GM19351 (cell line): Measurements from ENCODE around the gene CHID1.

Source experiments
- ATAC-seq: cut with Tn5 transposase; IDR thresholded peaks from one replicate; pipeline ENCODE4 v1.9.1; 2021; ENCODE audit warnings: mild to moderate bottlenecking, moderate library complexity; ENCODE audit not compliant: unreplicated experiment

CHID1 gene

DNA sequence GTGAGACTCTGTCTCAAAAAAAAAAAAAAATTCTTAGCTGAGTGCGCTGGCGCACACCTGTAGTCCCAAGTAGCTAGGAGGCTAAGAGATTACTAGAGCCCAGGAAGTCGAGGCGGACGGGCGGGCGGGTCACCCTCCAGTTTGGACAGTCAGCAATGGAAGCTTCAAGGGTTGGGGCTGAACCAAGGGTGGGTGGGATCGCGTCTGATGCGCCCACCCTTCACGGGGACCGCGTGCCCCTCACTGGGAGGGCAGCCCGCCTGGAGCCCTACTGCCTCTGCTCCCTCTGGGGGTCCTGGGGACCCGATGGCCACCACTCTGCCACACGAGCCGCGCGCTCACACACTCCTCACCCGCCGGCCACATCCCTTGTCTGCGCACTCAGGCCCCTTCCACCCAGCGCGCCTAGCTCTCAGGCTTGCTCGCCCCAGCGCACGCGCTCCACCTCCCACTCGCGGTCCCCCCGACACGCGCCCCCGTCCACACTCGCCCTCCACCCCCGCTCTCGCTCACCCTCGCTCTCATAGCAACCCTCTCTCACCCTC lies 494 bp downstream of the CHID1 start:
- ATAC-seq = peak; percentile 21

DNA sequence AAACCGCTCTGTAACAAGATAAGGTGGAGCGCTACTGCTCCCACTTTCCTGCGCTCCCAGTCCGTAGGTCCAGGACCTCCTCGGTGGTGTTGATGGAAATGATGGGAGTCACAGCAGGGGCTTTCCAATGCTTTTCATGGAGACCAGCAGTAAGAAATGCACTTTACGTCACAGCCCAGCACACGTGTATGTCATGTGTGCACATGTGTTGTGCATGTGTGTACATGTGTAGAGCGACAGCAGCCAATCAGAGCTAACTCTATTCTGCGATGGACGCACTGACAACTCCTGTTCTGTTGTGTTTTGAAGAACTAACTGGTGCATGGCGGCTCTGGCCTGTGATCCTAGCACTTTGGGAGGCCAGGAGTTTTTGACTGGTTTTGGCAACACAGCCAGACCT lies 1.2 kb downstream of the CHID1 start:
- no peak for ATAC-seq

DNA sequence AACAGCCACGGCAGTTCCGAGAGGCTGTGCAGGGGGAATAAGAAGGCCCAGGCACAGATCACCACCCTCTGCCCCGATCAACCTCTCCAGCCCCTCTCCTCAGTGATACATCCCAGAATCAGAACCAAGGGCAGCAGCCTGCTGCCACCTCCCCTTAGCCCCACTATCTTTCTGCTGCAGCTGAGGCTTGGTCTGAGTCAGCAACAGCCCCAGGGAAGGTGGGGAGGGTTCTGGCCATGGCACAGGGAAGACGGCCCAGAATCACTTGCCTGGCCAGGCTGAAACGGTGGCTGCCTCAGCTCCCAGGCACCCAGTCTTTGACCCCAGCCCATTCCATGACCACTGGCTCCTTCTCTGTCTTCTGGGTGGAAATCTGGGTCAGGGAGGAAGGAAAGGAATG lies 2.3 kb downstream of the CHID1 start:
- no peak for ATAC-seq

DNA sequence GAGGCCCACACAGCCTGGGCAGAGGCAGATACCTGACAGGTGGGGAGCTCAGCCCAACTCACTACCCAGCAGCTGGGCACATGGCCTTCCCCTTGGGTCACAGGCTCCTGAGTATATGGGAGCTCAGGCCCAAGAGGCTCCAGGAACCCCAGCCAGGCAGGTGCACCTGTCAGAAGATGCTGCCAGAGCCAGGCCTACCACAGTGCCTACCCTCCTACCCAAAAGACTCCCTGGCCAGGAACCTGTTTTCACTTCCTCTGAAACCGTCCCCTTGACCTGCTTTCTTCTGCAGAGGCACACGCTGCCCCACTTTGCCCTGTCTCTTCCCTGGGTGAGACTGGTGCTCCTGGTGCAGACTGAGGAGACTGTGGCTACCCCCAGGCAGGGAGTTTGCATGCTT lies 2.9 kb downstream of the CHID1 start:
- ATAC-seq = no peak

DNA sequence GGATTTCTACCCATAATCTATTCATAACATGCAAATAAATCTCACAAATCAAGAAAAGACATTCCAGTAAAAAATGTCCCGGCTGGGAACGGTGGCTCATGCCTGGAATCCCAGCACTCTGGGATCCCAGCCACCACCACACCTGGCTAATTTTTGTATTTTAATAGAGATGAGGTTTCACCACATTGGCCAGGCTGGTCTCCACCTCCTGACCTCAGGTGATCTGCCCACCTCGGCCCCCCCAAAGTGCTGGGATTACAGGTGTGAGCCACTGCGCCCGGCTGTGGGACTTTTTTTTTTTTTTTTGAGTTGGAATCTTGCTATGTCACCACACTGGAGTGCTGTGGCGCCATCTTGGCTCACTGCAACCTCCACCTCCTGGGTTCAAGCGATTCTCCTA lies 4.7 kb downstream of the CHID1 start:
- no peak for ATAC-seq

DNA sequence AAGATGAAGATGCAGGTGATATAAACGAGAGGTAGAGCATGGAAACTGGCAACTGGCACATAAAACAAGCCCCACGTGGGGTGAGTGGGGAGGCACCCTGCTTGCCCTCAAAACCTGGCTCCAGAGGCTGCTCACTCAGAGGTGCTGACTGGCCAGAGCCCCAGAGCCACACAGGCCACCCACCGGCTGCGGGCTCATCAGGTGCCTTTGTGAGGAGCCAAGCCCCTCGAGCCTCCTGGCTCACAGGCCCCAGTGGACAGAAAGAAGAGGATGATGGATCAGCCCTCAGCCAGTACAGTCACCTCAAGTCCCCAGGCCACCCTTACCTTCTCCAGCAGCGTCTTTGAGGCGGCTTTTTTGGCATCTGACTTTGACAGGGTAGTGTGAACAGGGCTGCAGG lies 6.2 kb downstream of the CHID1 start:
- no peak for ATAC-seq

DNA sequence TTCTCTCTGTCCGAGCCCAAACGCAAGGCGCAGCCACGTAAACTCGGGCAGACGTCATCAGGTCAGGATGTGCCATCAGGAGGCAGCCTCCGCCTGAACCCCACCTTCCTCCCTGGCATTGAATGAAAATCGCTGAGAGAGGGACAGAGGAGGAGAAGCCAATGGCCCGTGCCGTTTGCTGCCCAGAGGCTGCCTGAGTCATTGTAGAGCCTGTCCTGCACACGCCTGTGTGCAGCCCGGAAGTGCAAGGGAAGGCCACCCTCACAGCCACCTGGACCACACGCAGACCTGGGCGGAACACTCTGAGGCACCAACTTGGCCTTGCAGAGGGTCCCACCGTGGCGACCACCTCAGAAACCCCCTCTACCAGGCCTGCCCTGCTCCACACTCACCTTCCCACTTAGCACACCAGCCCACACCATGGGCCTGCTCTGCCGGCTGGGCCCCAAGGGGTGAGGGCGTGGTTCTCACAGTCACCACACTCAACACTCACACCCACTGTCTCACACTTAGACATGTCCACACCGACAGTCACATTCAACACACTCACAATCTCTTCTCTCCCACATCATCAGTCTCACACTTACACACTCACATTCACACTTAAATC lies 9.1 kb downstream of the CHID1 start:
- ATAC-seq = no peak

DNA sequence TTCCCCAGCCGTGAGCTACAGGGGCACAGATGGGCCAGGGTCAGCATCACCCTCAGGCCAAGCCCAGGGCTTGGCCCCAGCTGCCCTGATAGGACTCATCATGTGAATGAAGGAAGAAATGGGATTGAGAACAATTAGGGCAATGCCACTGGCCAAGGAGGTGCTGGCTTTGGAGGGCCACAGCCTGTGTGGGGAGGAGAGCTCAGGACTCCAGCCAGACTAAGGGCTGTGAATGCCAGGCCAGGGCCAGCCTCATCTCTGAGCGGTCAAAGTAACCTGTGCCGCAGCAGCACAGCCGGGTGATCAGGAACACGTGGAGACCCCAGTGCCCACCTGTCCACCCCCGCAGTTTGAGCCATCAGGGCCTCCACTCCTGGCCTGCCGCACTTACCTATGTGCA lies 10.1 kb downstream of the CHID1 start:
- no peak for ATAC-seq

DNA sequence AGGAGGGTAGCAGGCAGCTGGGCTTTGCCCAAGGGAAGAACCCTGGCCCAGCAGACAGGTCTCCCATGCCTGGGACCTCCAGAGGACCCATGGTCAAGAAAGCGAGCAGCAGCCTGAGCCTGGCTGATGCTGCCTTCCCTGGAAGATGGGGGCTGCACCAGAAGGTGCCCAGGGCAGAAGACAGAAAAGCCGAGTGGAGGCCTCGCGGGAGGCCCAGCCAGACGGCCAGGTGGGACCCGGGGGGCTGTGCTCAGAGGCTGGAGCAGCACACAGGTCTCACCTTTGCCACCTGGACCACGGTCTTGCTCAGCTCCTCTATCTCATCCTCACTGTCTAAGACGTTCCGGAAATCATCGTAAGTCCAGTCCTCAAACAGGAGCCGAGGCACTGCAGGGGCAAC lies 10.9 kb downstream of the CHID1 start:
- no peak for ATAC-seq

DNA sequence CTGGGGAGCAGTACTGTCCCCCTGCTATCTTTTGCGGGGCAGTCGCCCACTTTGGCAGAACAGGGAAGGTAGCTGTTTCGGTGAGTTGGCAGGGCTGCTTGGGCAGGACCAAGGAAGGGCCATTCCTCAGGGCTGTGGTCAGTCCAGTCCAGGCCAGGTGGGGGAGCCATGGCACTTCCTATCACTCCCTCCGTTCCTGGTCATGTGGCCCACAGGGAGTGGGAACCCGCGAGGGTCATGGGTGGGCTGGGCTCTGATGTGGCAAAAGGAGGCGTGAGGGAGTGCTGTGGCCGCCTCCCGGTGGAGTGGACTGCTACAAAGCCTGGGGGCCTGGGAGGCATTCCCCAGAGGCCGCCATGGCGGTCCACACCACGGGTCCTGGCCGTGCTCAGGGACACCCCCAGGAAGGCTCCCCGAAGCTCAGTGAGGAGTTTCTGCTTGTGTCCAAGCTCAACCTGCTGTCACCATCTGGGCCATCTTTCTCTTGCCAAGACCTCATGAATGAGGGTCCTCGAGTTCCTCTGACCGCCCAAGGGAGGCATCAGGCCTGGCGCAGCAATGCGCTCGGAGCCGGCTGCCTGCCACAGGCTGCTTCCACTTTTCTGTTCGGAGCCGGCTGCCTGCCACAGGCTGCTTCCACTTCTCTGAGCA lies 11.9 kb downstream of the CHID1 start:
- no peak for ATAC-seq

DNA sequence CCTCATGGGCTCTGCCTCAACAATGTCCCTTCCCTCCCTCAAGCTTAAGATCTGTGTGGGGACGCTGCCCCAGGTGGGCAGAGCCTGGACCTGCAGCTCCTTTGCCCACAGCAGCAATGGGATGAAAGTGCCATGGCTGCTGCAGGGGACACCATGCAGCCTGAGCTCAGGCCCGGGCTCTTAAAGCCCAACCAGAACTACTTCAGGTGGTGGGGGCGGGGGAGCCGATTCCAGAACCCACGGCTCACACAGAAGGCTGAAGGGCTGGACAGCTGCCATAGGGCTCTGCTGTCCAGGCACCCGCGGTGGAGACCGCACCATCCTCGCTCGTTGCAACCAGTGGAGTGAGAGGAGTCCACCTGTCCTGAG lies 12.5 kb downstream of the CHID1 start:
- no peak for ATAC-seq

DNA sequence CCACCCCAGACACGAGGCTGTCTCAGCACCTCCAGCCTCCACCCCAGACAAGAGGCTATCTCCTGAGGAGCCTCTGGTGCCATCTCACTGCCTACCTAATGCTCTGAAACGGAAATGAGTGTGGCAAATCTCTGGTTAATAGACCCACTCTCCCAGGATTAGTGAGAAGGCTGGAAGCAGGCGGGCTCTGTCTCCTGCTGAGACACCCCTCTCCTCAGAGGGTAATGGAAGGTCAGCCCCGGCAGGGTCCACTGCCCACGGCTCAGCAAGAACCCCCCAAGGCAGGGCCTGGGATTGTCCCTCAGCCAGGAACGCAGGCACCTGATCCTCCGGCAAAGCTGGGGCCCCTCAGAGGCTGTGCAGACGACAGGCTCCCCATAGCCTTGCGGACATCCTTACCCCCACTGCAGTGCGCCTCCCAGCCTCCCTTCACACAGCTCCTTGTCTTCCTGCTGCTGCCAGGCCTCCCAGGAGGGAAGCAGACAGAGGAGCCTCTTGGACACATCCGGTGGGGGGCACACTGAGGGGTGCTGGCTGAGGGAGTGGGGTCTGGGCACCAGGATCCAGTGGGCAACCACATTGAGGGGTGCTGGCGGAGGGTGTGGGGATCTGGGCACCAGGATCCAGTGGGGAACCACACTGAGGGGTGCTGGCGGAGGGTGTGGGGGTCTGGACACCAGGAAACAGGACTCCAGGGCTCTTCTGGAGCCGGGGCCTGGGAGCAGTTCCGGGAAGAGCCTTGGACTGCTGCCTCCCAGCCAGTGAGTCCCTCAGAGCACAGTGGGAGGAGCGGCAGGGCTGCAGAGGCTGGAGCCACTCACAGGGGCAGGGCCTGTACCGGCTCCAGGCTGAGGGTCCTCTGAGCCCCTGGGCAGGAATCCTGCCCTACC lies 13.1 kb downstream of the CHID1 start:
- ATAC-seq = no peak

DNA sequence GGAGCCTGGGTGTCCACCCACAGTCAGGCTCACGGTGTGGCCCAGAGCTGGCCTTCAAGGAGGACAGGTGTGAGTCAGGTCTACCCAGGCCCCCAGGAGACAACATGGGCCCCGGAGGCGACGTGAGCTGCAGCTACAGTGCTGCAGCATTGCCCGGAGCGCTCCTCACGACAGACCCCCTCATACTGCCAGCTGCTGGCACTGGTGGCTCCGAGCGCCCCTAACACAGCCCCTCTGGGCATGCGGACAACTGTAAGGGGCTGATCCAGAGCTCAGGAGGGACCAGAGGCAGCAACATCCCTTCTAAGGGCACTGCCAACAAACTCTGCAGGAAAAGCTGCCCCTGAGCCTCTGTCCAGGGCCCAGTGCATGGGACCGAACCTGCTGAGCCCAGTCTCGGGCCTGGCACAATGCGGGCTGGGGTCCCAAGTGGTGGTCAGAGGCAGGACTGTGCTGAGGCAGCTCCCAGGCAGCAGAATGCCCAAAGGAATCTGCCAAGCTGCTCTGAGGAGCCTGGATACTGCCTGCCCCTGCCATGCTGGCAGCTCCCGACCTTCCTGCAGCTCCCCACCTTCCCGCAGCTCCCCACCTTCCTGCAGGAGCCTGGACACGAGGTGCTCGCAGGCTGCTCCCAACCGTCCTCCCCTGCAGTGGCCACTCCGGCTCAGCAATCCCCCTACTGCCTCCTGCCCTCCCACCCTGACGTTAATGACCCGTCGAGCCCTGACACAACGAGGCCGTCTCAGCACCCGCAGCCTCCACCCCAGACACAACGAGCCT lies 15.1 kb downstream of the CHID1 start:
- no peak for ATAC-seq

DNA sequence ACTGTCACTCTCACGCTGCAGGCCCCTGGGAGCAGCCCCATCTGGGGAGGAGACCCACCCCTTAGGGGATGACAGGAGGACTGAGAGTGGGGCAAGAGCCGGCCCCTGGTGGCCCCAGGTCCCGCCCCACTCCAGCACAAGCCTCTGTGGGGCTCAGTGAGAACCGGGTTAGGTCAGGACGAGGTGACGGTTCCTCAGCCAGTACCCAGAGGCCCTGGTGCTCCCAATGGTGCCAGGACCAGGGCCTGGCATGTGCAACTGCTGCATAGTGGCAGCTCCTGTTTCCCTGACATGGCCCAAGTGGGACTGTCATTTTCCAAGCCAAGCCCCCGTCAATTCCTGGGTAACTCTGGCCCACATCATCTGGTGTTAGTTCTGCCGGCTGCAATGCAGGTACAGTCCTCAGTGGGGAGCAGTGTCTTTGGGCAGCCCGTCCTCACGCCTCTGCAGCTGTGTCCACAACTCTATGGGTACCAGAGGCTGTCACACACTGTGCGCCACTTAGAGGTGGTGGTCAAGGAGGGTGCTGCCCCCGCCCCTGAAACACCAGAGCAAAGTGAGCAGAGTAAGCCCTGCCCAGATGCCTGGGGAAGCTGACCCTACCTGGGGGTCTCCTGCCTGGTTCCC lies 15.9 kb downstream of the CHID1 start:
- ATAC-seq = no peak

DNA sequence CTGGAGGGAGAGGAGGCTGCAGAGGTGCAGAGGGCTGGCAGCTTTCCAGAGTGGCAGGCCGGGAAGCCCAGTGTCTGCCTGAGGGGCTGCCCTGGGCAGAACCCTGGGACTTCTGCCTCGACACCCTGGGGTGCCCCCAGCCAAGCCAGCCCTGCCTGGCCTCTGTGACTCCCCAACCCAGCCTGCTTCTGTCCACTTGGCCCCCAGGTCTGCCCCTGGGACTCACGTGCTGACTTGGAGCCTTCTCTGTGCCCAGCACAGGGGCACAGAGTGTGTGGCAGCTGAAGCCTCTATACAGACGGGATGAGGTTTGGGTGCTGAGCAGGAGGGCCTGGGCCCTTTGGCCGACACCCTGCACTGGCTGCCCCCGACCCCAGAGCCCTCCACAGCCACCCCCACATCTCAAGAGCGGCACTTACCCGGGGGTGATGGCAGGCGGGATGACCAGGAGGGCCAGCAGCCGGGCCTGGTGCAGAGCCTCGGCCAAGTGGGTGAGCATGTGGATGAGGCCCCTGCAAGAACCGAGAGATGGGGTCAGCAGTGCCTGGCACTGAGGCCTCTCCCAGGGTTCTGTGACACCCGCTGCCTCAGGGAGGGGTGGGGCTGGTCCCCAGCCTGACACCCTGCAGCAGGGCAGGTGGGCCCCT lies 17.5 kb downstream of the CHID1 start:
- no peak for ATAC-seq

DNA sequence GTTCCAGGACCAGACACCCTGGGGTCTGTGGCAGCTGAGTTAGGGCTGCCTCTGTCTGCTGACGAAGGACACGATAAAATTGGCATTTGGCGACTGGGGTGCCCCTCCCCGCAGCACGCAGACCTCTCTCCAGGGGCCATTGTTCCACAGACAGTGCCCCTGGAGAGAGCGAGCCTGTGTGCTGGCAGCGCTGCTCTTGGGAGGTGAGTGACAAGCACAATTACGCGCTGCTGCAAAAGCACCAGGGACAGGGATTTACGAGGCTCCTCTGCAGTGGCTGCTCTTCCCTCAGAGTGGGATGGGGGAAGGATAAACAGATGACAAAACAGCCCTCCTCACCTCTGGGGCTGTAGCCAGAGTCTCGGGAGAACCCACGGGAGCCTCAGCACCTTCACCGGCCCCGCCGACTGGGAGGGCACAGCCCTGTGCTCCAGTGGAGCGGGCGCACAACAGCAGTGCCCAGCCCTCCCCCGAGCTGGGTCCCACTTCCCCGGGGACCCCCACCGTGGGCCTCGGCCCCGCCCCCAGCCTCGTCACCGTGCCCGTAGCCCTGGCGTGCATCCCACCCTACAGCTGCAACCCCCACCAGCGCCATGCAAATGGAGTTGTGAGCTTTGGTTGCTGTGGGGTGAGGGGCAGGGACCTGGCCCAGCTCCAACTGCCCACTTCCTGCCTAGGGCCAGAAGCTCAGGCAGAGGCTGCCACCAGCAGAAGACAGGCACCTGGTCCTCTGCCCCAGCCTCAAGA lies 19.6 kb downstream of the CHID1 start:
- ATAC-seq = no peak

DNA sequence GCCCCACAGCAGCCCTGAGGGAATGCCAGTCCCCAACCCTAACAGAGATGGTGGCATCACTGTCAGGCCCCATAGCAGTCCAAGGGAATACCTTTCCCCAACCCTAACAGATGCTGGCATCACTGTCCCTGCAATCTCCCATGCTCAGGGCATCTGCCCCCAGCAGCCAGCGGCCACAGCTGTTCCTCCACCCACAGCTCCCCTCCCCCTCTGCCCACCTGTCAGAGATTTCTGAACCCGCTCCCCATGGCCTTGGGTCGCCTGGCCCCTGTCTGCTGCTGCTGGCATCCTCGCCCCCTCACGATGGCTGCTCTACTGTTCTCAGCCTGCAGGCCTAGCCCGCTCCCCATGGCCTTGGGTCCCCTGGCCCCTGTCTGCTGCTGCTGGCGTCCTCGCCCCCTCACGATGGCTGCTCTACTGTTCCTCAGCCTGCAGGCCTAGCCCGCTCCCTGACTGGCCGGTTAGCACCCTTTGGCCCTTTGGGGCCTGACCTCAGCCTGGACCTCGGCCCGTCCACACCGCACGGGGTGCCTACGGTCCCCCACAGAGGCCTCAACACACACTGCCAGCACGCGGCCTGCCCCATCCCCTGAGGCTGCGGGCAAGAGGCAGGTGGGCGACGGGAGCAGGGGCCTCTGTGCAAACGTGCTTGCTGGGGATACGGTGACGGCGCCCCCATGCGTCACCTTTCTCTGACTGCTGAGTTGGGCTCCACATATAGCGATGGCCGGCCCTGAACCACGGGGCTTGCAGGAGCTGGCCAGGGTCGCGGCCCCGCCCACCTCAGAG lies 20.7 kb downstream of the CHID1 start:
- ATAC-seq = no peak

DNA sequence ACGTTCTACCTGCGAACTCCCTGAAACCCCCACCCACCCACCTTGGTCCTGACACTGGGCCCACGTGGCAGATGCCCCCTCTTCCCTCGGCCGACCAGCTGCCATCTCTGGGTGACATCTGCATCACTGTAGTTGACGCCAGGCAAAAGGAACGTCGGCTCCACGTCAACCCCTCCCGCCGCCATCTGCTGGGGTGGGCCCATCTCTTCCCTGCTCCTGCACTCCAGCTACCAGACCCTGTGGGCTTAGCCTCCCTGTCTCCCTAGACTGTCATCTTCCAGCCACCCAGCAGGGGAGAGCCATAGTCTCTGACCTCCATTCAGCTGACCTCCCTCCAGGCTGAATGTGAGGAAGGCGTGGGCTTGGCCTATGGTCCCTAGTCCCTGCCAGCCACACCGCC lies 21.4 kb downstream of the CHID1 start:
- ATAC-seq = no peak
